GM12864 (cell line): ENCODE measurements around the gene WDR20.
A peak's percentile ranks its signal among the peaks of the same experiment; 100 is the strongest.
"Not testable (repeated sequence)": the region's sequence is repeated elsewhere in the genome, so short reads cannot be mapped to it uniquely, and the experiment has no call there.

Source experiments
- DNase-seq: peaks from one replicate; pipeline ENCODE4 v3.0.0-alpha.2; 2011; ENCODE audit warnings: low read depth
- H3K4me3 ChIP-seq: 2 replicates; pipeline ENCODE4 v1.5.1; 2011; ENCODE audit warnings: mild to moderate bottlenecking, low read depth, low read length, control low read depth
- CTCF ChIP-seq: IDR thresholded peaks from 2 replicates; pipeline ENCODE4 v1.5.1; 2011; ENCODE audit warnings: low read depth, mild to moderate bottlenecking, moderate library complexity, low read length, control low read depth, inconsistent platforms; ENCODE audit errors: missing control alignments

WDR20 gene

GRCh38 chr14:102096569-102097188, 43.0 kb upstream of the WDR20 start:
- no peak for DNase-seq
- TF ChIP-seq CTCF, result peak; percentile 70
- no peak overlapping the region for H3K4me3 ChIP-seq

GRCh38 chr14:102097441-102098135, 42.1 kb upstream of the WDR20 start:
- H3K4me3 ChIP-seq, result no peak overlapping the region
- peak; percentile 7 for TF ChIP-seq CTCF
- no peak for DNase-seq

GRCh38 chr14:102103062-102103695, 36.5 kb upstream of the WDR20 start:
- H3K4me3 ChIP-seq, result no peak overlapping the region
- TF ChIP-seq CTCF, result no peak
- peak; percentile 44 for DNase-seq

GRCh38 chr14:102105369-102105768, 34.3 kb upstream of the WDR20 start:
- no peak for TF ChIP-seq CTCF
- DNase-seq, result no peak
- no peak overlapping the region for H3K4me3 ChIP-seq

- not testable (repeated sequence) for DNase-seq, H3K4me3 ChIP-seq
Observed at GRCh38 chr14:102109332-102109731, 30.4 kb upstream of the WDR20 start.

GRCh38 chr14:102111101-102111500, 28.6 kb upstream of the WDR20 start:
- no peak for TF ChIP-seq CTCF
- no peak for DNase-seq
- no peak overlapping the region for H3K4me3 ChIP-seq

- no peak for TF ChIP-seq CTCF
- no peak overlapping the region for H3K4me3 ChIP-seq
- no peak for DNase-seq
Observed at GRCh38 chr14:102116361-102117180, 23.1 kb upstream of the WDR20 start.
